OCI-LY1 (cell line): Measurements from ENCODE around the gene ZNF672.

ENCODE experiments used
- H2AFZ ChIP-seq: fragments of 200-600 bp; sonication (generic), shearing (Covaris generic); 2 replicates; pipeline ENCODE4 v1.6.0; 2014; ENCODE audit warnings: antibody characterized with exemption, mild to moderate bottlenecking, low read length
- H3F3A ChIP-seq: fragments of 200-600 bp; sonication (generic), shearing (Covaris generic); 2 replicates; pipeline ENCODE4 v1.6.0; 2014; ENCODE audit warnings: mild to moderate bottlenecking, antibody characterized with exemption, low read length, moderate library complexity; ENCODE audit not compliant: insufficient read depth
- H3K27ac ChIP-seq: fragments of 200-600 bp; sonication (generic); 2 replicates; pipeline ENCODE4 v1.5.1; 2014; ENCODE audit warnings: low read length, mixed run types, mild to moderate bottlenecking, low read depth; ENCODE audit not compliant: poor library complexity, severe bottlenecking
- H3K27me3 ChIP-seq: fragments of 200-600 bp; sonication (generic); 2 replicates; pipeline ENCODE4 v1.6.0; 2014; ENCODE audit warnings: antibody characterized with exemption, mild to moderate bottlenecking, low read length, moderate library complexity; ENCODE audit not compliant: insufficient read depth
- H3K36me3 ChIP-seq: fragments of 200-600 bp; sonication (generic); 2 replicates; pipeline ENCODE4 v1.6.1; 2014; ENCODE audit warnings: mild to moderate bottlenecking, antibody characterized with exemption, low read length, moderate library complexity, mixed read lengths; ENCODE audit not compliant: insufficient read depth
- H3K4me1 ChIP-seq: fragments of 200-600 bp; sonication (generic); 2 replicates; pipeline ENCODE4 v1.5.1; 2014; ENCODE audit warnings: mild to moderate bottlenecking, low read length, moderate library complexity; ENCODE audit not compliant: insufficient read depth, severe bottlenecking
- H3K4me2 ChIP-seq: fragments of 200-600 bp; sonication (generic), shearing (Covaris generic); 2 replicates; pipeline ENCODE4 v1.6.1; 2014; ENCODE audit warnings: low read length
- H3K4me3 ChIP-seq: fragments of 200-600 bp; sonication (generic); 2 replicates; pipeline ENCODE4 v1.5.1; 2014; ENCODE audit warnings: low read length, low read depth, mild to moderate bottlenecking, mixed read lengths; ENCODE audit not compliant: poor library complexity, severe bottlenecking
- H3K79me2 ChIP-seq: fragments of 200-600 bp; shearing (Covaris generic); 2 replicates; pipeline ENCODE4 v1.6.1; 2016; ENCODE audit warnings: mixed run types, low read length, mixed read lengths; ENCODE audit not compliant: insufficient read depth
- H3K9ac ChIP-seq: fragments of 200-600 bp; sonication (generic), shearing (Covaris generic); 2 replicates; pipeline ENCODE4 v1.6.1; 2014; ENCODE audit warnings: mild to moderate bottlenecking, low read length, mixed read lengths
- H3K9me2 ChIP-seq: fragments of 200-600 bp; sonication (generic), shearing (Covaris generic); 2 replicates; pipeline ENCODE4 v1.6.1; 2014; ENCODE audit warnings: low read depth, mild to moderate bottlenecking, low read length, mixed read lengths
- H3K9me3 ChIP-seq: fragments of 200-600 bp; shearing (Covaris generic); 2 replicates; pipeline ENCODE4 v1.6.1; 2014; ENCODE audit warnings: low read length, mixed read lengths
- H4K20me1 ChIP-seq: fragments of 200-600 bp; sonication (generic), shearing (Covaris generic); 2 replicates; pipeline ENCODE4 v1.6.0; 2016; ENCODE audit warnings: mild to moderate bottlenecking, low read length; ENCODE audit not compliant: insufficient read depth
- CTCF ChIP-seq: fragments of 200-600 bp; sonication (generic), shearing (Covaris generic); IDR thresholded peaks from 2 replicates; pipeline ENCODE4 v1.5.1; 2017; ENCODE audit warnings: mild to moderate bottlenecking, antibody characterized with exemption, low read length, moderate library complexity, mixed read lengths
- EZH2 ChIP-seq: fragments of 200-600 bp; sonication (generic), shearing (Covaris generic); IDR thresholded peaks from 2 replicates; pipeline ENCODE4 v1.8.0; 2017; ENCODE audit warnings: borderline replicate concordance, mixed run types, mild to moderate bottlenecking, antibody characterized with exemption, low read length, moderate library complexity, mixed read lengths

Gene ZNF672

GRCh38 chr1:248857749-248858095, 19.7 kb downstream of the ZNF672 start:
- Histone ChIP-seq H3K27ac (peak overlapping the region; percentile 70), H3K9me2 (no peaks in the 10 kb centered on the region), H3K27me3 (no peaks in the 10 kb centered on the region), H3K9ac (peak overlapping the region; percentile 89), H3K9me3 (no peaks in the 10 kb centered on the region), H3K36me3 (peaks cover 17% of the 10 kb centered on the region), H3F3A (no peaks in the 10 kb centered on the region), H3K4me1 (peaks cover 32% of the 10 kb centered on the region), H3K4me3 (peak overlapping the region; percentile 73), H2AFZ (no peak overlapping the region), H3K79me2 (no peaks in the 10 kb centered on the region), H3K4me2 (peak overlapping the region; percentile 95), H4K20me1 (no peaks in the 10 kb centered on the region)
- TF ChIP-seq EZH2: no peak
- TF ChIP-seq CTCF: no peak

GRCh38 chr1:248858096-248858890, 20.3 kb downstream of the ZNF672 start:
- no peaks in the 10 kb centered on the region for H3F3A ChIP-seq
- TF ChIP-seq CTCF (peak; percentile 83), EZH2 (no peak)
- peak overlapping the region; percentile 89 for H3K9ac ChIP-seq
- H3K9me3 ChIP-seq: no peaks in the 10 kb centered on the region
- H3K79me2 ChIP-seq: no peaks in the 10 kb centered on the region
- H3K4me2 ChIP-seq: peak overlapping the region; percentile 95
- H3K36me3 ChIP-seq: peaks cover 16% of the 10 kb centered on the region
- peaks cover 35% of the 10 kb centered on the region for H3K4me1 ChIP-seq
- H3K27ac ChIP-seq: peak overlapping the region; percentile 70
- no peaks in the 10 kb centered on the region for H4K20me1 ChIP-seq
- H2AFZ ChIP-seq: no peak overlapping the region
- H3K9me2 ChIP-seq: no peaks in the 10 kb centered on the region
- peak overlapping the region; percentile 73 for H3K4me3 ChIP-seq
- no peaks in the 10 kb centered on the region for H3K27me3 ChIP-seq

- no peaks in the 10 kb centered on the region for H3K27me3 ChIP-seq
- H3K36me3 ChIP-seq: peaks cover 7% of the 10 kb centered on the region
- no peak for TF ChIP-seq EZH2
- peak within 1 kb of the TSS; percentile 73 for H3K4me3 ChIP-seq
- H3K9me3 ChIP-seq: no peaks in the 10 kb centered on the region
- no peaks in the 10 kb centered on the region for H3F3A ChIP-seq
- H3K9ac ChIP-seq: peak within 1 kb of the TSS; percentile 89
- no peaks in the 10 kb centered on the region for H3K9me2 ChIP-seq
- H3K27ac ChIP-seq: peak within 1 kb of the TSS; percentile 74
- peak within 1 kb of the TSS; percentile 95 for H3K4me2 ChIP-seq
- no peak within 1 kb of the TSS for H2AFZ ChIP-seq
- no peaks in the 10 kb centered on the region for H4K20me1 ChIP-seq
- peaks cover 42% of the 10 kb centered on the region for H3K4me1 ChIP-seq
- H3K79me2 ChIP-seq: no peaks in the 10 kb centered on the region
Measured at GRCh38 chr1:248858891-248859889, 21.2 kb downstream of the ZNF672 start, which contains the start of gene ZNF692. ZNF692 (minus strand) TSS chr1:248859085; CDS start chr1:248858309, 776 bp downstream.
